Ectodermal cell (in vitro differentiated cells): ENCODE data around the gene DNM3.
"Not testable (repeated sequence)": the region's sequence is repeated elsewhere in the genome, so short reads cannot be mapped to it uniquely, and the experiment has no call there.

ENCODE experiments used
- H3K27ac ChIP-seq: 2 replicates; pipeline ENCODE4 v1.7.0; 2013; ENCODE audit warnings: mild to moderate bottlenecking, low read depth, low read length; ENCODE audit not compliant: insufficient read depth, poor library complexity, severe bottlenecking
- H3K27me3 ChIP-seq: 2 replicates; pipeline ENCODE4 v1.7.0; 2013; ENCODE audit warnings: mild to moderate bottlenecking, low read length; ENCODE audit not compliant: insufficient read depth, control insufficient read depth, poor library complexity, severe bottlenecking
- H3K36me3 ChIP-seq: one replicate; pipeline ENCODE4 v1.7.0; 2013; ENCODE audit warnings: low read length; ENCODE audit not compliant: control insufficient read depth, insufficient read depth
- H3K4me1 ChIP-seq: one replicate; pipeline ENCODE4 v1.7.0; 2013; ENCODE audit warnings: low read length; ENCODE audit not compliant: control insufficient read depth, insufficient read depth
- H3K4me3 ChIP-seq: 2 replicates; pipeline ENCODE4 v1.7.0; 2013; ENCODE audit warnings: low read depth, low read length, control low read depth; ENCODE audit not compliant: insufficient read depth
- H3K9me3 ChIP-seq: 2 replicates; pipeline ENCODE4 v1.7.0; 2013; ENCODE audit warnings: mild to moderate bottlenecking, low read length, moderate library complexity; ENCODE audit not compliant: control insufficient read depth
- WGBS, 2 experiments: methylation state at CpG; one replicate each; pipeline ENCODE4 v1.1.7; 2013; ENCODE audit warnings: missing lambda C conversion rate in 2 of 2; 5-methylcytosine and 5-hydroxymethylcytosine counted together

The DNM3 gene

DNA sequence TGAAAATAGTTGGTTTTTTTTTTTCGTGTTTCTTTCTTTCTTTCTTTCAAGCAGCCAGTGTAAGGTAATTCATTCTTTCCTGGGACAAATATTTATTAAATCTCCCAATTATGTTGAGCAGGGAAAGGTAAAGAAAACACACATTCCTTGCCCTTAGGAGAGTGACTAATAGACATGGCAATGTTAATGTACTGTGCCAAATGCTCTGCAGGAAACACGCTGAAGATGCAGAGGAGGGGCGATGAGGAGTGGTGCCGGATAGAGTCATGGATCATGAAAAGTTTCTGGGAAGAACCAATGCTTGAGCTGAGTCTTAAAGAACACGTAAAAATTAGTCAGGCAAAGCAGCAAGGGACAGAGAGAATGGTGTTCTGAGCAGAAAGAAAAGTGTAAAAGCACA is 199.2 kb downstream of the DNM3 start:
- Histone ChIP-seq H3K4me3 (no peak overlapping the region), H3K36me3 (no peaks in the 10 kb centered on the region), H3K4me1 (no peaks in the 10 kb centered on the region), H3K27me3 (no peaks in the 10 kb centered on the region), H3K9me3 (no peaks in the 10 kb centered on the region), H3K27ac (no peak overlapping the region)
- 91 to 94% methylated on average over 4 to 5 of the region's 5 CpGs for WGBS, 2 experiments

DNA sequence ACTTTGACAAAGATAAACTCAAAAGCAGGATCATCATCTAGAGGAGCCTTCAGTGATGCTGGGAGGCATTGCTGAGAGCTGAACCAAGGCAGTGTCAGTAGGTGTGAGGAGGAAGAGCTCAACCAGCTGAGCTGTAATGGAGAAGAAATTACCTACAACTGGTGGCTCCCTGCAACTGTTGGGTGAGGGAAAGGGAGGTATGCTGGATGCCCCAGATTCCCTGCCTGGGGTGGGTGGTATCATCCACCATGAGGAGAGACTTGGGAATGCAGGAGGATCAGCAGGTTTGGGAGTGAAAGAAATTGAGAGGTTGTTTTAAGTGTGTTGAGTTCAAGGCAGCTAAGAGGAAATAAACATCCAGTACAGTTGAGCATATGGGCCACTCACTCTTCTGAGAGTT is 199.8 kb downstream of the DNM3 start:
- Histone ChIP-seq H3K4me3 (no peak overlapping the region), H3K27me3 (no peaks in the 10 kb centered on the region), H3K4me1 (no peaks in the 10 kb centered on the region), H3K27ac (no peak overlapping the region), H3K9me3 (no peaks in the 10 kb centered on the region), H3K36me3 (no peaks in the 10 kb centered on the region)

DNA sequence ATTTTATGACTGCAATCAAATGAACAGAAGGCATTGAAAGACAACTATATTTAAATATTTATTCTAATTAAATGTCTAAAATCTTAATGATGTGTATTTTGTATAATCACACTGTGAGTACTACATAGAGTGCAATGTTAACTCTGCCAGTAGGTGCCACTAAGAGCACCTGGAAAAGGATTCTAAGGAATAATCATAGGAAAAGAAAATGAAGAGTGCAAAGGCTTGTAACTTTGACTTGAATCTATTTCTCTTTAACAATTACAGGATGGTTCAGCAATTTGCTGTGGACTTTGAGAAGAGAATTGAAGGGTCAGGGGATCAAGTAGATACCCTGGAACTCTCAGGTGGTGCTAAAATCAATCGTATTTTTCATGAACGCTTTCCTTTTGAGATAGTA is 200.4 kb downstream of the DNM3 start:
- H3K27me3 ChIP-seq: no peaks in the 10 kb centered on the region
- no peak overlapping the region for H3K4me3 ChIP-seq
- no peaks in the 10 kb centered on the region for H3K36me3 ChIP-seq
- H3K9me3 ChIP-seq: no peaks in the 10 kb centered on the region
- WGBS, 2 experiments: 90 to 97% methylated on average over 2 of the region's 2 CpGs
- H3K27ac ChIP-seq: no peak overlapping the region
- no peaks in the 10 kb centered on the region for H3K4me1 ChIP-seq

DNA sequence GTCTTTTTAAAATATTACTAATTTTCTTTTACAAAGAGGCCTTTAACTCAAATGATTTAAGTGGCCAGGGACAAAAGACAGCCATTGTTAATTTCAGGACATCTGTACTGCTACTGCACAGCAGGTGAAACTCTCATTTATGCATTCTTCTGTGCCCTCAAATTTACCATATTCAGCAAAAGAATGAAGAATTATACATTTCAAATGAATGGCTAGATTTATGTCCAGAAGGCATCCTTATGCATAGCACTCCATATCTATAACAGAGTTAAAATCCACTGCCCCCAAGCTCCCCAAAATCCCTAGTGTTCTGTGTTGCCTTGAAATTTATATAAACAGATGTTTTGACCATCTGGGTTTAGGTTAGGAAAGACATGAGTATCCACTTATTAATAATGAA is 202.6 kb downstream of the DNM3 start:
- no peaks in the 10 kb centered on the region for H3K27me3 ChIP-seq
- H3K4me3 ChIP-seq: no peak overlapping the region
- H3K36me3 ChIP-seq: no peaks in the 10 kb centered on the region
- no peaks in the 10 kb centered on the region for H3K9me3 ChIP-seq
- no peak overlapping the region for H3K27ac ChIP-seq
- H3K4me1 ChIP-seq: no peaks in the 10 kb centered on the region

DNA sequence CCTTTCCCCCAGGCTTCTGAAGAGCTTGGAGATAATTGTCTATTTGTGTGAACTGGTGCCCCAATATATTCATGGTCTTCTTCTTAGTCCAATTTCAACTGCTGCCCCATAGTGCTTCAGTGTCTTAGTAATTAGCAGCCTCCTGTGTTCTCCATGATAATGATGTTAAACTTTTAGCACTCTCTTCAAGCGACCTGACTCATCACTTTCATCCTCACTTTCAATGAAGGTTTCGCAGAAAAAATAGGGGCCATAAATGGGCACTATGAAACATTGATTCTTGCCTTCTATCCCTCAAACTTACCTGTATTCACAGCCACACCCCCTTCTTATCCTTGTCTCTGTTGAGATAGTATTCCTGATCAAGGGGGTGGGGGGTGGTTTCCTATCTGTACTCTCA is 210.6 kb downstream of the DNM3 start:
- Histone ChIP-seq H3K27me3 (no peaks in the 10 kb centered on the region), H3K36me3 (no peaks in the 10 kb centered on the region), H3K27ac (no peak overlapping the region), H3K4me1 (no peaks in the 10 kb centered on the region), H3K9me3 (no peaks in the 10 kb centered on the region), H3K4me3 (no peak overlapping the region)
- 88 to 89% methylated on average over 2 of the region's 2 CpGs for WGBS, 2 experiments

DNA sequence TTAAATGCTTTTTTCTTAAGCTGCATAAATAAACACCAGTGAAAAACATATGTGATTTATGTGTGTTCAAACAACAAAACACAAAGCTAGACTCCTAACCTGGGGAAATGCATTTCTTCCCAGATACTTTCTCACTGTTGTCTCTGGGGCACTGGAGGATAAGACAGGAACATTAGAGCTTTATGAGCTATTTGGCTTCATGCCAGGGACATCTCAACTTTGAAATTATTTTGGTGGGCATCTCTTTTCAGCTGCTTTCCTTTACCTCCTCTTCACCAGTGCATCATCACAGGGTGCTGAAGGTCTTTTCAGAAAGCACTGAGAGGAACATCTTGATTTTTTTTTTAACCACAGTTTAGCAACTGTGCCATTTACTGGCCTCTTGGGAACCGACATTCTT is 212.9 kb downstream of the DNM3 start:
- Histone ChIP-seq H3K4me1 (no peaks in the 10 kb centered on the region), H3K4me3 (no peak overlapping the region), H3K36me3 (no peaks in the 10 kb centered on the region), H3K9me3 (no peaks in the 10 kb centered on the region), H3K27ac (no peak overlapping the region), H3K27me3 (no peaks in the 10 kb centered on the region)
- no CpG with 5 or more reads among the region's 1 CpG for WGBS, 2 experiments

DNA sequence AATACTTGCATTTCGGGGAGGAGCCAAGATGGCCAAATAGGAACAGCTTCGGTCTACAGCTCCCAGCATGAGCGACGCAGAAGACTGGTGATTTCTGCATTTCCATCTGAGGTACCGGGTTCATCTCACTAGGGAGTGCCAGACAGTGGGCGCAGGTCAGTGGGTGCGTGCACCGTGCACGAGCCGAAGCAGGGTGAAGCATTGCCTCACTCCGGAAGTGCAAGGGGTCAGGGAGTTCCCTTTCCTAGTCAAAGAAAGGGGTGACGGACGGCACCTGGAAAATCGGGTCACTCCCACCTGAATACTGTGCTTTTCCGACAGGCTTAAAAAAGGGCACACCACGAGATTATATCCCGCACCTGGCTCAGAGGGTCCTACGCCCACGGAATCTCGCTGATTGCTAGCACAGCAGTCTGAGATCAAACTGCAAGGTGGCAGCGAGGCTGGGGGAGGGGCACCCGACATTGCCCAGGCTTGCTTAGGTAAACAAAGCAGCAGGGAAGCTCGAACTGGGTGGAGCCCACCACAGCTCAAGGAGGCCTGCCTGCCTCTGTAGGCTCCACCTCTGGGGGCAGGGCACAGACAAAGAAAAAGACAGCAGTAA is 214.6 kb downstream of the DNM3 start:
- not testable (repeated sequence) for H3K27me3 ChIP-seq, H3K27ac ChIP-seq, H3K4me3 ChIP-seq, H3K36me3 ChIP-seq, H3K4me1 ChIP-seq, H3K9me3 ChIP-seq
- 87 to 91% methylated on average over 22 to 23 of the region's 23 CpGs for WGBS, 2 experiments

DNA sequence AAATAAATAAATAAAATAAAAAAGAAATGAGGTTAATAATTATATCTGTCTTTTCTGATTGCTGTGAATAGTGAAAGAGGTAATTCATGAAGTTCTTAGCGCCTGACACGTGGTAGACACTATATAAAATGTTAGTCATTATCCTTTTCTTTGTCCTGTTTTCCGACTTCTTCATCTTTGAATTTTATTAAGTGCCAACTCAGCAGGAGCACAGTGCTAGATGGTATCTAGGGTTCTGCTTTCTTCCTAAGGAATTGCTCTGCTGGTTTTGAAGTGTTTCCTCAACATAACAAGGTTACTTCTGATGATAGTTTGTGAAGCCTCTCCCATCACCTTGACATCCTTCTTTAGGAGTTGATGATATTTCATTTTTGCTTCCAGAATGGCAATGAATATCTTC is 227.0 kb downstream of the DNM3 start:
- Histone ChIP-seq H3K4me1 (no peaks in the 10 kb centered on the region), H3K9me3 (no peaks in the 10 kb centered on the region), H3K4me3 (no peak overlapping the region), H3K36me3 (no peaks in the 10 kb centered on the region), H3K27ac (no peak overlapping the region), H3K27me3 (no peaks in the 10 kb centered on the region)
- WGBS, 2 experiments: 89 to 92% methylated on average over 2 to 3 of the region's 3 CpGs

DNA sequence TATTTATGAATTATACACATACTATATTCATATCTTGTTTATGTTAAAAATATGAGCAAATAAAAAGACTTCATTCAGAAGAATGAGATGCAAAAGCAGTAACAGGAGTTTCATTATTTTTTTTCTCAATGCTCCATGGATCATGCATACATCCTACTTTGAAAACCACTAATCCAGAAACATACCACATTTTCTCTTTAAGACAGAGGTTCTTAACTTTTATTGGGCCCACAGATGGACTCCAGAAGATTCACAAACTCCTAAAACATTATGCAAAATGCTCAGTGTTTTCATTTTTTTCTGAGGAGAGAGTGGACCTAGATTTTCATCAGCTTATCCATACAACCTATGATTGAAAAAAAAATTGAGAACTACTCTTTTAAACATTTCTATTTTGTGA is 227.8 kb downstream of the DNM3 start:
- no peaks in the 10 kb centered on the region for H3K27me3 ChIP-seq
- no peak overlapping the region for H3K27ac ChIP-seq
- H3K4me3 ChIP-seq: no peak overlapping the region
- no peaks in the 10 kb centered on the region for H3K9me3 ChIP-seq
- H3K4me1 ChIP-seq: no peaks in the 10 kb centered on the region
- no peaks in the 10 kb centered on the region for H3K36me3 ChIP-seq

DNA sequence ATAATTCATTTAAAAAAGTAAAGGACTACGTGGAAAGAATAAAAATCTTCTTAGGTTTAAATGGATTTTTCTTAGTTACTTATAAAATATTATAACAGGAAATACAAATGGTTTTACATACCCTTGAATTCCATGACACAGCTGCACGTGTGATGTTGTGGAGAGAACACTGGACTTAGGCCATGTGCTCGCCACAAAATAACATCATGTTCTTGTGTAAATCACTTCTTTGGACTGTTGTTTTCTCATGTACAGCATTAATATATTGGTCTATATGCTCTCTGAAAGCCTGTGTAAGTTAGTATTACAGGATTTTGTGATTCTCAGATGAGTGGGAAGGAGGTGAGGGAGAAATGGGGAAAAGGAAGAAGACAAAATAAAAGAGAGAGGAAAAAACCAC is 228.2 kb downstream of the DNM3 start:
- no peaks in the 10 kb centered on the region for H3K36me3 ChIP-seq
- no peak overlapping the region for H3K4me3 ChIP-seq
- H3K27ac ChIP-seq: no peak overlapping the region
- no peaks in the 10 kb centered on the region for H3K9me3 ChIP-seq
- 91 to 95% methylated on average over 2 of the region's 3 CpGs for WGBS, 2 experiments
- H3K27me3 ChIP-seq: no peaks in the 10 kb centered on the region
- H3K4me1 ChIP-seq: no peaks in the 10 kb centered on the region

DNA sequence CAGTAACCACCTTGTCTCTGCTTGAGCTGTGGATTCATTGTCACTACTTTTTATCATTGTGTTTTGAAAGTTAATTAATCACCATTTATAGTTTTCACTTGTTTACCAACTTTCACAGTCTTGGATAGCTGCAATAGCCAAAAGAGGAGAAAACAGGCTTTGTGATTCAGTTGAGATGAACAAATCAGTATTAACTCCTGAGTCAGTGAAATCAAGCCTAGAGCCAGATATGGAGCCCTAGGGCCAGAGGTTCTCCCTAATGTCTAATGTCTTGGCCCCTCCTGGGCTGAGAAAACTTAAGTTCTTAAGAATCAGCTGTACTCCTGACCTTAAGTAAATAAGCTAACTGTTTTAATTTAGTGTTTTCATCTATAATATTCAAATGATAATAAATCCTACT is 228.8 kb downstream of the DNM3 start:
- H3K27ac ChIP-seq: no peak overlapping the region
- H3K4me3 ChIP-seq: no peak overlapping the region
- H3K9me3 ChIP-seq: no peaks in the 10 kb centered on the region

More for the DNA sequence above, 228.8 kb downstream of the DNM3 start:
- Histone ChIP-seq H3K27me3 (no peaks in the 10 kb centered on the region), H3K4me1 (no peaks in the 10 kb centered on the region), H3K36me3 (no peaks in the 10 kb centered on the region)
